Stomach smooth muscle (tissue), 2 donors: Measurements from ENCODE around the gene TMEM213.

Source experiments
- H3K27ac ChIP-seq: one replicate; pipeline ENCODE4 v1.7.0; 2013; ENCODE audit warnings: mild to moderate bottlenecking, low read length, inconsistent platforms
- H3K27me3 ChIP-seq, 2 donors: one replicate each; pipeline ENCODE4 v1.7.0; 2013; ENCODE audit warnings: low read length in 2 of 2; ENCODE audit not compliant: insufficient read depth in 2 of 2, control insufficient read depth in 1 of 2
- H3K36me3 ChIP-seq, 2 donors: one replicate each; pipeline ENCODE4 v1.7.0; 2013; ENCODE audit warnings: low read length in 2 of 2; ENCODE audit not compliant: control insufficient read depth in 2 of 2, insufficient read depth in 2 of 2
- H3K4me1 ChIP-seq: one replicate; pipeline ENCODE4 v1.7.0; 2013; ENCODE audit warnings: low read length; ENCODE audit not compliant: control insufficient read depth, insufficient read depth
- H3K4me3 ChIP-seq, 2 donors: one replicate each; pipeline ENCODE4 v1.7.0; 2013; ENCODE audit warnings: low read length in 2 of 2
- H3K9ac ChIP-seq, 2 donors: one replicate each; pipeline ENCODE4 v1.7.0; 2013; ENCODE audit warnings: low read length in 2 of 2, mild to moderate bottlenecking in 1 of 2
- H3K9me3 ChIP-seq, 2 donors: one replicate each; pipeline ENCODE4 v1.7.0; 2013; ENCODE audit warnings: low read length in 2 of 2; ENCODE audit not compliant: control insufficient read depth in 2 of 2
- donor health status: healthy.
- donor health status: Pancreatic carcinoma.

Gene TMEM213

GRCh38 chr7:138886501-138886917 lies 88.7 kb downstream of the TMEM213 start:
- no peak overlapping the region for H3K27ac ChIP-seq
- no peaks in the 10 kb centered on the region for H3K36me3 ChIP-seq
- H3K4me1 ChIP-seq, result no peaks in the 10 kb centered on the region
- no peak overlapping the region for H3K4me3 ChIP-seq
- no peak overlapping the region for H3K9ac ChIP-seq
- H3K9me3 ChIP-seq, result no peaks in the 10 kb centered on the region
- H3K27me3 ChIP-seq, result no peaks in the 10 kb centered on the region

- no peak overlapping the region for H3K4me3 ChIP-seq
- H3K36me3 ChIP-seq, result no peaks in the 10 kb centered on the region
- H3K4me1 ChIP-seq, result no peaks in the 10 kb centered on the region
- H3K27ac ChIP-seq, result no peak overlapping the region
- H3K9ac ChIP-seq, result no peak overlapping the region
- no peaks in the 10 kb centered on the region for H3K9me3 ChIP-seq
- H3K27me3 ChIP-seq, result no peaks in the 10 kb centered on the region
Observed at GRCh38 chr7:138887085-138887710, 89.4 kb downstream of the TMEM213 start.
